MCF 10A (cell line): ENCODE measurements around the gene MAPK11. TPM values are rescaled to one million over a fixed set of nuclear protein-coding genes. Genes with fewer than 3 reads are reported as not detected.

Experiments
- BruUV-seq: library from RNA; stranded (reverse); fragments of 400-500 nt; replicated peaks from 2 replicates; lab custom pipeline; 2021; lab: Mats Ljungman, UMichigan
- CTCF ChIA-PET: fragments of 300-600 bp; sonication (Branson Sonifier 250); formaldehyde crosslinking; extraction: SDS; loops from one replicate; lab custom pipeline; 2021; ENCODE audit warnings: antibody characterized with exemption, inconsistent platforms; lab: Yijun Ruan, JAX
- POLR2A ChIA-PET: fragments of 300-600, 350-650 bp; sonication (Branson Sonifier 250); formaldehyde crosslinking; extraction: SDS; loops from one replicate; lab custom pipeline; 2020; ENCODE audit warnings: antibody characterized with exemption, inconsistent platforms; lab: Yijun Ruan, JAX
- DNase-seq: peaks from one replicate; pipeline ENCODE4 v3.0.0-alpha.2; 2018; ENCODE audit not compliant: unreplicated experiment
- H3K27ac Mint-ChIP-seq: one replicate; pipeline ENCODE4 v1.8.0; 2022; ENCODE audit warnings: mild to moderate bottlenecking, low read depth, mixed read lengths; ENCODE audit not compliant: unreplicated experiment
- H3K27me3 Mint-ChIP-seq: one replicate; pipeline ENCODE4 v1.8.0; 2022; ENCODE audit warnings: mixed read lengths; ENCODE audit not compliant: insufficient read depth, unreplicated experiment
- H3K36me3 Mint-ChIP-seq: one replicate; pipeline ENCODE4 v1.8.0; 2022; ENCODE audit warnings: mild to moderate bottlenecking, moderate library complexity, mixed read lengths; ENCODE audit not compliant: insufficient read depth, unreplicated experiment
- H3K4me1 Mint-ChIP-seq: one replicate; pipeline ENCODE4 v1.8.0; 2022; ENCODE audit warnings: mixed read lengths; ENCODE audit not compliant: insufficient read depth, unreplicated experiment
- H3K4me3 Mint-ChIP-seq: one replicate; pipeline ENCODE4 v1.8.0; 2022; ENCODE audit warnings: mild to moderate bottlenecking, moderate library complexity, mixed read lengths; ENCODE audit not compliant: unreplicated experiment
- H3K9me3 Mint-ChIP-seq: one replicate; pipeline ENCODE4 v1.8.0; 2022; ENCODE audit warnings: mixed read lengths; ENCODE audit not compliant: unreplicated experiment
- intact Hi-C: fragments of 100-400 bp; cut with micrococcal nuclease; formaldehyde crosslinking; loops from 2 replicates; pipeline ENCODE4 v1.14.1; 2022
- total RNA-seq: library from RNA; stranded (reverse); gene quantifications from 2 replicates; pipeline ENCODE4 v1.2.3, GENCODE V29; 2022
- TF ChIP-seq, protein P1 (sequence below): fragments of 200-600 bp; IDR thresholded peaks from one replicate; pipeline ENCODE4 v1.8.0; 2022; ENCODE audit warnings: antibody characterized with exemption, mild to moderate bottlenecking; ENCODE audit not compliant: unreplicated experiment

The MAPK11 gene
- total RNA-seq, 1 experiment from 2014 or later, result 10.4 TPM

DNA sequence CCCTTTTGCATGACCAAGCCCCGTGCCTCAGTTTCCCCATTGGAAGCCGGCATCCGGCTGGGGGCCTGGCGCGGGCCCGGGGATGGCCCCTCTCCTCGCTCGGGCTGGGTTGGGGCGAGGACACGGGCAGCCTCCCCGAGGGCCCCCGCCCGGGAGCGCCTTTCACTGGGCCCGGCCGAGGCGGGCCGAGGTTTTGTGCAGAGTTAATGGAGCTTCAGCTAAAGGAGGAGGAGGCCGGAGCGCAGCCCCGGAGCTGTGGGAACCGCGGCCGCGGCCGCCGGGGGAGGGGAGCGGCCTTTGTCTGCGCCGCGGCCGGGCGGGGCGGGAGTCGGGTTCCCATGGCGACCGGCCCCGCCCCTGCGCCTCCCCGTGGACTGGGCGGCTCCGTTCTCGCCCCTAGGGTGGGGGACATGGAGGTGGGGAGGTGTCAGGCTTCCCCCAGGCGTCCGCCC is 1.4 kb upstream of the MAPK11 start:
- Mint-ChIP-seq H3K27ac (no peak overlapping the region), H3K4me1 (peaks cover 12% of the 10 kb centered on the region), H3K4me3 (peak overlapping the region; percentile 60), H3K9me3 (no peaks in the 10 kb centered on the region), H3K27me3 (no peaks in the 10 kb centered on the region), H3K36me3 (peaks cover 29% of the 10 kb centered on the region)
- BruUV-seq, result no TSS peak
- CTCF ChIA-PET, result interaction anchor here (1.1 to 5.4 kb wide), 4 partner anchors 20 to 70 kb away, joined by 3 to 38 read pairs (median 17); partner anchors contain the start of genes DENND6B and HDAC10
- TF ChIP-seq, protein P1, sequence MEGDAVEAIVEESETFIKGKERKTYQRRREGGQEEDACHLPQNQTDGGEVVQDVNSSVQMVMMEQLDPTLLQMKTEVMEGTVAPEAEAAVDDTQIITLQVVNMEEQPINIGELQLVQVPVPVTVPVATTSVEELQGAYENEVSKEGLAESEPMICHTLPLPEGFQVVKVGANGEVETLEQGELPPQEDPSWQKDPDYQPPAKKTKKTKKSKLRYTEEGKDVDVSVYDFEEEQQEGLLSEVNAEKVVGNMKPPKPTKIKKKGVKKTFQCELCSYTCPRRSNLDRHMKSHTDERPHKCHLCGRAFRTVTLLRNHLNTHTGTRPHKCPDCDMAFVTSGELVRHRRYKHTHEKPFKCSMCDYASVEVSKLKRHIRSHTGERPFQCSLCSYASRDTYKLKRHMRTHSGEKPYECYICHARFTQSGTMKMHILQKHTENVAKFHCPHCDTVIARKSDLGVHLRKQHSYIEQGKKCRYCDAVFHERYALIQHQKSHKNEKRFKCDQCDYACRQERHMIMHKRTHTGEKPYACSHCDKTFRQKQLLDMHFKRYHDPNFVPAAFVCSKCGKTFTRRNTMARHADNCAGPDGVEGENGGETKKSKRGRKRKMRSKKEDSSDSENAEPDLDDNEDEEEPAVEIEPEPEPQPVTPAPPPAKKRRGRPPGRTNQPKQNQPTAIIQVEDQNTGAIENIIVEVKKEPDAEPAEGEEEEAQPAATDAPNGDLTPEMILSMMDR, result no peak
- POLR2A ChIA-PET, result interaction anchor here (0.6 to 3.4 kb wide), 6 partner anchors 10 to 71 kb away, joined by 4 to 15 read pairs (median 6); partner anchors contain the start of gene HDAC10
- DNase-seq, result peak; percentile 51
- intact Hi-C loops, result no loop called here

- no peaks in the 10 kb centered on the region for H3K27me3 Mint-ChIP-seq
- POLR2A ChIA-PET, result interaction anchor here (0.6 to 3.4 kb wide), 5 partner anchors 11 to 71 kb away, joined by 3 to 10 read pairs (median 4); partner anchors contain the start of gene HDAC10
- TF ChIP-seq, protein P1, result no peak
- H3K27ac Mint-ChIP-seq, result no peak overlapping the region
- no TSS peak for BruUV-seq
- H3K36me3 Mint-ChIP-seq, result peaks cover 22% of the 10 kb centered on the region
- peak overlapping the region; percentile 60 for H3K4me3 Mint-ChIP-seq
- peak; percentile 65 for DNase-seq
- peaks cover 12% of the 10 kb centered on the region for H3K4me1 Mint-ChIP-seq
- intact Hi-C loops, result no loop called here
- H3K9me3 Mint-ChIP-seq, result no peaks in the 10 kb centered on the region
- CTCF ChIA-PET, result interaction anchor here (1.4 to 5.3 kb wide), 2 partner anchors 19 to 56 kb away, joined by 4 to 27 read pairs; partner anchors contain the start of gene HDAC10
These were observed 650 bp upstream of the MAPK11 start for GRCh38 chr22:50270666-50271394.

- Mint-ChIP-seq H3K4me3 (peak overlapping the region; percentile 57), H3K27ac (no peak overlapping the region), H3K36me3 (peaks cover 10% of the 10 kb centered on the region), H3K9me3 (no peaks in the 10 kb centered on the region), H3K4me1 (peaks cover 12% of the 10 kb centered on the region), H3K27me3 (no peaks in the 10 kb centered on the region)
- no peak for DNase-seq
- CTCF ChIA-PET, result interaction anchor here (0.8 to 5.3 kb wide), 4 partner anchors 18 to 73 kb away, joined by 3 to 27 read pairs (median 4); partner anchors contain the start of gene HDAC10
- POLR2A ChIA-PET, result interaction anchor here (1.1 to 1.4 kb wide), 2 partner anchors 18 to 28 kb away, joined by 3 read pairs; partner anchors contain the start of gene HDAC10
- TF ChIP-seq, protein P1, result no peak
- no TSS peak for BruUV-seq
- intact Hi-C loops, result loop anchor here (2.0 kb wide), 1 partner anchor 73 kb away; the partner anchor contains the start of gene PPP6R2
These were observed 609 bp downstream of the MAPK11 start for GRCh38 chr22:50269573-50269969.

GRCh38 chr22:50268655-50269113 is 1.5 kb downstream of the MAPK11 start:
- TF ChIP-seq, protein P1, result no peak
- Mint-ChIP-seq H3K4me1 (peaks cover 6% of the 10 kb centered on the region), H3K27me3 (no peaks in the 10 kb centered on the region), H3K9me3 (no peaks in the 10 kb centered on the region), H3K4me3 (peak overlapping the region; percentile 57), H3K27ac (no peak overlapping the region), H3K36me3 (peaks cover 2% of the 10 kb centered on the region)
- intact Hi-C loops, result loop anchor here (2.0 kb wide), 1 partner anchor 74 kb away; the partner anchor contains the start of gene PPP6R2
- peak; percentile 66 for DNase-seq
- CTCF ChIA-PET, result interaction anchor here (0.6 to 5.3 kb wide), 3 partner anchors 17 to 74 kb away, joined by 3 to 27 read pairs (median 4); partner anchors contain the start of gene HDAC10
- no TSS peak for BruUV-seq
- POLR2A ChIA-PET, result interaction anchor here (1.0 to 1.5 kb wide), 3 partner anchors 24 to 257 kb away, joined by 3 read pairs; partner anchors contain the start of gene SCO2
